Activated CD4-positive, alpha-beta T cell treated with anti-CD3 and anti-CD28 coated beads, Interleukin-2, Interleukin-4, amounts not matched to agents 100 ng/mL and 50 ng/mL, durations not matched to agents 16 hours and 8 hours (primary cell): Measurements from ENCODE around the gene KRT15.

Experiments
- DNase-seq: peaks from one replicate; pipeline ENCODE4 v3.0.0-alpha.2; 2020; ENCODE audit warnings: low spot score

Gene KRT15

DNA sequence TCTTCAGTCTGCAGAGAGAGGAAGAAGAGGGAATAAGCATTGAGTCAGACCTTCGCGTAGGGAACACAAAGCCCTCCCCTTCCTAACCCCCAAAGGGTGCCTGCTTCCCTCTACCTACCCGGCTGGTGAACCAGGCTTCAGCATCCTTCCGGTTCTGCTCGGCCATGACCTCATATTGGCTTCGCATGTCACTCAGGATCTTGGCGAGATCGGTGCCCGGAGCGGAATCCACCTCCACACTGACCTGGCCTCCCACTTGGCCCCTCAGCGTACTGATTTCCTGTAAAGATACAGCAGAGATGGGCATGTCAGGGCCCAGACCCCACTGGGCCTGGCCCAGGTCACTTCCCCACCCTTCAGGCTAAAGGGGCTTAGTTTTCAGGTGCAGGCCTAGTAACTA is 5.6 kb upstream of the KRT15 start:
- DNase-seq, result no peak

DNA sequence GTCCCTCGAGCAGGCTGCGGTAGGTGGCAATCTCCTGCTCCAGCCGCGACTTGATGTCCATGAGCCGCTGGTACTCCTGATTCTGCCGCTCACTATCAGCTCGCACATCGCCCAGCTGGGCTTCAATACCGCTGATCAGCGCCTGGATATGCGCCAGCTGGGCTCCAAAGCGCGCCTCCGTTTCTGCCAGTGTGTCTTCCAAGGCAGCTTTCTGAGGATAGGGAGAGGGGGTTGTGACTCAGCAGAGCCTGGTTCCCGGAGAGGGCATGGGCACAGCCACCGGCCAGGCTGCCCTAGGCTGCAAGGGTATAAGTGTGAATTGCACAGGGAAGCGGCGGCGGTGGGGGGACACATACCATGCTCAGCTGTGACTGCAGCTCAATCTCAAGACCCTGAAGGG is 5.1 kb upstream of the KRT15 start:
- no peak for DNase-seq

DNA sequence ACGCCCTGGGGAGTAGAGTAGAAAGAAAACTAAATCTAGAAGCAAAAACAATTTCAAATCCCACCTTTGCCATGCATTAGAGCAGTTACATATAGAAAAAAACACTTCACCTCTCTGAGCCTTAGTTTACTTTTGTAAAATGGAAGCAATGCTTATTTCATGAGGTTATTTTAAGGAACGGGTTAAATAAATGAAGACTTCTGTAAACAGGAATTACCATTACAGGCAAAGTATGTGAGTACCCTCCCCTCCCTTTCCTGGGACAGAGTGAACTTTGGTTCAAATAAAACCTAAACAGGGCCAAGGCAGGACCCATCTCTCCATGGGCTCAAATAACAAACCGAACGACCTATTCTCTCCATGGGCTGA is 4.5 kb upstream of the KRT15 start:
- DNase-seq, result no peak

DNA sequence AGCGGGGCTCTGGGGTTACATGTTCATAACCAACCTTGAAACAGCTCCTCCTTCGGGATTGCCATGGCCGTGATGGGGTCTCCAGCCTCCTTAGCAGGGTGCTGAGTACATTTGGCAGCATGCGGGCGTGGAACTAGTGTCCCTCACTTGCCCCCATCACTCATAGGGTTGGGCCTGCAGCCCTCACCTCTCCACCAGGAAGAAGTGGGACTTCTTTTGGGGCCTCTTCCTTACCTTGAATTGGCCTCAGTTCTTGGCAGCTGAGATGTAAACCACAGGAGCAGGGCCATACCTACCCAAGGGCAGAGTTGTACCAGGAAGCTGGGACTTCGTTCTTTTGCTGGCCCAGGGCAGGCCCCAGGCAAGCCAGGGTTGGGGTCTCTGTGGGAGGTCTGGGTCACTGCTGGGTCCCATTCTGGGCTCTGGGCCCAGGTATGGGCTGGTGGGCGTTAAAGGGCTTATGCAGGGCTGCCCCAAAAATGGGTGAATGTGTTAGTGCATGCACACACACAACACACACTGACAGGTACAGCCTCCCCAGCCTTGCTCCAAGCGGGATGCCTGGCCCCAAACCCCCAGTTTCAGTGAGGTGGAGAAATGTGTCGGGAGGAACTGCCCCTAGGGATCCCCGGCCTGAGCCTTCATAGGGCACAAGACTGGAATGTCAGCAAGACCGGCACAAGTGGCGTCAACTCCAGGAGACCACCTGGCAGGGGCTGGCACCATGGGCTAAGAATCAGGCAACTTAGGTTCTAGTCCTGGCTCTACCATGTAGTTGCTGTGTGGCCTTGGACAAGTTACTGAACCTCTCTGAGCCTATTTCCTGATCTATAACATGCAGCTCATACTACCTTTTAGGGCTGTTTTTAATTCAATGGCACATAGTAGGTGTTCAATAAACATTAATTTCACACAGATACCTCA is 3.9 kb upstream of the KRT15 start:
- no peak for DNase-seq

DNA sequence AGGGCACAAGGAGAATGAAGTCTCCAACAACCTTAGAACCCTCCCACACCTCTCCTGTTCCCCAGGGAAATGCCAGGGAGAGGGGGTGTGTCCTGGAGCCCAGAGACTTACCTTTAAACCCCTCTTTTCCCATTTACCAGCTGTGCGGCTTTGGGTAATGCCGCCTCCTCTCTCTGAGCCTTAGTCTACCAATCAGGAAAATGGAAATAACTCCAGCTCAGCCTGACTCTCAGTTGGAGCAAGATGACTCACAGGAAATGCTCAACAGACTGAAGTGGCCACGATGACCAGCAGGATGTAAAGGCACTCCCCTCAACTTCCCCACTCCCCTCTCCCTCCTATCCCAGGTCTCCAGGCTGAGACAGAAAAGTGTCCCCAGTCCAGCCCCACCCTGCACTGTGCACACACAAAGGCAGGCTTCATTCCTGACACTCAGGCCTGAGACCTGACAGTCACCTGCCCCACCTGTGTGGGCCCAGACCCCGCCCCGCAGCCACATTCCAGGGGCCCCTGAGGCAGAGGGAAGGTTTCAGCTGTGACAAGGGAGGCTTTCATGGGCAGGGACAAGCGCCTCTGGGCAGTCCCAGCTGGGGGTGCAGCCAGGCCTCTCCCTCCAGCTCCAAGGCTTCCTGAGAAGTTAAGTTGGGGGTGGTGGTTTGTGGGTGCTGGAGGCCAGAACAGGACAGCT is 3.0 kb upstream of the KRT15 start:
- no peak for DNase-seq

DNA sequence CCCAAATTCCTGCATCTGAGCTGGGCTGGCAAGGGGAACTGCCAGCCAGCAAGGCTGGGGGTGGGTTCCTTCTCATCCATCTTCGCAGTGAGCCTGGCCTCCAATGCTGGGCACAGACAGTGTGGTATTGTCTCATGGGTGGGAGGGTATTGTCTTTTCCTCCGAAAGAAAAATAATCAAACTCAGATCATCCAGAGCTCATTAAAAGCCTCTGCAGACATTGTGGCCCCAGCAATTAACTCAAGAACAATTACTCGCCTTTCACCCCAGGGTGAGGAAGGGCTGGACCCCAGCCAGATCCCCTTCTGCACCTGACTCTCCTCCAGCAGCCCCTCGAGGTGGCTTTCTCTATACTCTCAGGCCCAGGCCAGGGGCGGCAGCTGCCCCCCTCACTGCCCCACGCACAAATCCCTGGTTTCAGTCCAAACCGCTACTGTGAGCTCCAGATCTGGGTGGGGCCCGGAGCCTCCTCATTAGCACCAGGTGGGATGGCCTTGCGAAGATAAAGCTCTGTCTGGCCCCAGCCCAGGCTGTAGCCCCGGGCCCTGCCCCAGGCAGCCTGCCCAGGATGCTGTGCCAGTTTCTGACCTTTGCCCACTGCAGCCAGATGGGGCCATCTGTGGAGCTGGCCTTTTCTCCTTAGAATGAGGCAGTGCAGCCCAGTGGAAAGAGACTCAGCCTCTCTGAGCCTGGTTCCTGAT is 2.3 kb upstream of the KRT15 start:
- no peak for DNase-seq

DNA sequence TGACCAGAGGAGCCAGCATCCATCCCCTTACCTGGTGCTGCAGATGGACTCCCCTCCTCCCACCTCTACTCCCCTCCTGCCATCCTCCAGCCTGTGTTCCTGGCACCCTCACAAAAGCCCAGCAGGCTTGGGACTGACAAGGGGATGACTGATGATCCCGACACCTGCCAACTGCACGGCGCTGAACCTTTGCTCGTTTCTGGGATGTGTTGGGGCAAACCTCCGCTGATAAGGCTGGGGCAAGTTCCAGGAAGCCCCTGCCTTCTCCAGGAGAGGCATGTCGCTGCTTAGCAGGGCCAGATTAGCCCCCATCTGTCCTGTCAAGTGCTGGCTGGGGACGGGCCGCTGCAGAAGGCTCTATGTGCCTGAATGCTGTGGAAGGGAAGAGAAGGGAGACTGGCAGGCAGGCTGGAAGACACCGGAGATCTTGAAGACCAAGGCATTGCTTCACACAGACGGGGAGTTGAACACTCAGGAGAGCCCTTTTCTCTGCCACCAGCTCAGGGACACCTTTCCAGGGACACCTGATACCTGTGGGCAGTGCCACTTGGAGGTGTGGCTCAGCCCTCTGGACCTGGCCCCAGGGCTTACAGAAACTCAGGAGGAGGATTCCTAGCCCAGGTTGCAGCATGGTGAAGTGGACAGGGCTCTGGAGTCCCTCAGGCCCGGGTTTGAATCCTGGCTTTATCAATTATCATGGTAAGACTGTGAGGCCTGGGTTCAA is 973 bp upstream of the KRT15 start:
- no peak for DNase-seq

DNA sequence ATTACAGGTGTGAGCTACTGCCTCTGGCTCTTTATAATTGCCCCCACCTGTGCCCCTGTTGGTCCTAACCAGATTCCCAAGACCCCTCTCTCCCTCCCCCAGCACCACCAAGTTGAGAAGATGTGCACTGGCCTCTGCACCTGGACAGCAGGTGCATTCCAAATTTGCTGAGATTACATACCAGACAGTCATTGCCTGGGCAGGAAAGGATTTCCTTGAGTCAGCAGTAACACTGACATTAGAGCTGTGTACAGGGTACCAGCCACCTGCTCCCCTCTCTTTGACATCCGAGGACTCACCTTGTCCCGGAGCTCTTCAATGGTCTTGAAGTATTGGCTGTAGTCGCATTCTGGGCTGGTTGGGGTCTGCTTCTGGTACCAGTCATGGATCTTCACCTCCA is 659 bp downstream of the KRT15 start:
- DNase-seq, result no peak

DNA sequence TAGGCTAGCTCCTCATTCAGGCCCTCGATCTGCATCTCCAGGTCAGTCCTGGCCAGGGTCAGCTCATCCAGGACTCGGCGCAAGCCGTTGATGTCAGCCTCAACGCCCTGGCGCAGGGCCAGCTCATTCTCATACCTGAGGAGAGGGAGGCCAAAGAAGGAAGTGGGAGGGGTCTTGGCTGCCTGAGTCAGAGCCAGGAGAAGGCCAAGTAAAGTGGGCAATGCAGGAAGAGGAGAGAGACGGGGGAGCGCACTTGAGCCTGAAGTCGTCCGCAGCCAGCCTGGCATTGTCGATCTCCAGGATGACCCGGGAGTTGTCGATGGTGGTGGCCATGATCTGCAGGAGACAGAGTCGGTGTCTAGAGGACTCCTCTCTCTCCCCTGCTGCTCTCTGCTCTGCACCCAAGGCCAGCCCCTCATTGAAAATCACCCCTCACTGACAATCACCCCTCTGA is 1.8 kb downstream of the KRT15 start:
- no peak for DNase-seq

DNA sequence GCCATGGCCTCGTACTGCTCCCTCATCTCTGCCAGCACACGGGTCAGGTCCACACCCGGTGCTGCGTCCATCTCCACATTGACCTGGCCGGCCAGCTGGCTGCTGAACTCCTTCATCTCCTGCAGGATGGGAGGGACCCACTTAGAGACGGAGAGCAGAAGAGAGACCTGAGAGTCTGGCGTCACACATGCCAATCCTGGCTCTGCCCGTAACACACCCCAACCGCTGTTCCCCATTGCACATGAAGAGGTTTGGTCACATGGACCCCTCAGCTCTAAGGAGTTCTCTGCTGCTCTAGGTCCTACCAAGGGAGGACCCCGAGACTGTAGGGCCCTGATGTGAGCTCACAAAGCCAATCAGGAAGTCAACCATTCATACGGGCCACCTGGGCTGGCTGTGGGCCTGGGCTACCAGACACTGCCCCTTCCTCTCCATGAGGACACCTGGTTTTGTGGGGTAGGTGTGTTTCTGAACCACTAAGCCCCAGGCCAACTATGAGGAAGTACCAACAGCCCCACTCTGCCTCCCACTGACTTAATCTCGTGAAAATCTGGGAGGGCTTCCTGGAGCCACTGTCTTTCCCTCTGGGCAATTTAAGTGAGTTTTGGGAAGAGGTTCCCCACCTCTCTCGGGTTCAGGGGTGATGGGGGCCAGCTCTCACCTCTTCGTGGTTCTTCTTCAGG is 2.4 kb downstream of the KRT15 start:
- no peak for DNase-seq

DNA sequence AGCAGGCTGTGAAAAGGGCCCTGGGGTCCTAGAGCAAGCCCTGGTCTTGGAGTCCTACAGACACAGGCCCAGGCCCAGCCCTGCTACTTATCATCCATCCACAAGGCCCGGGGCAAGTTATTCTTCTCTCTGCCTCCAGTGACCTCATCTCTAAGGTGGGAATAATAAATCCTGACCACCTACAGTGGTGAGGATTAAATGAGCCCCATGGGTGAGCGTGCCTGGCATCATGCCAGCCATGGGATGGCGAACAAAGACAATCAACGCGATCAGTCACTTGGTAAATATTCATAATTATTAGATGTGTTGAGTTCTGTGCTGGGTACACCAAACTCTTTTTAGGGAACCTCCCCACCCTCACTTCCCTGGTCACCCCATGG is 5.5 kb downstream of the KRT15 start:
- DNase-seq, result no peak

DNA sequence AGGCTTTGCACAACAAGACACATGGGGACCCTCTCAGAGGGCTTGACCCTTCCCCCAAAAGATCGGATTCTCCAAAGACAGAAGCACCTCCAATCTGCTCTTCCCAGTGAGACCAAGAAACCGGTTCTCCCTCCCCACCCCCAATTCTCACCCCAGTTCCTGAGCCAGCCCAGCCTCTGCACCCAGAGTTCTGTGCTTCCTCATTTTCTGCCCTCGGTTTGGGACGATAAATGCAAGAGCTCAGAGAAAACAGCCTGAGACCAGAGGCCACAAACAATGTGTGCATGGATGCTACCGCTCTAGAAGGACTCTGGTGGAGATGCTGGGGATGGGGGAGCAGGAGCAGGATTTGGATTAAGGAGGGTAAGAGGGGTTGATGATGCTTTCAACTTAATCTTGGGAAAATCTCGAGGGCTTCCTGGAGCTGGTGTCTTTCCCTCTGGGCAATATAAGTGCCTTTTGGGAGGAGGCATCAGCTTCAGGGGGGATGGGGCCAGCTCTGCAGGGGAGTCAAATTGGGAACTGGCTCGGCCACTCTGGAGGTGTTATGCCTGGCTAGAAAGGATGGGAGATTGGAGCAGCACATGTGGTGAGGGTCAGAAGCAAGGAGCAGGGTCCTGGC is 6.0 kb downstream of the KRT15 start:
- DNase-seq, result no peak

DNA sequence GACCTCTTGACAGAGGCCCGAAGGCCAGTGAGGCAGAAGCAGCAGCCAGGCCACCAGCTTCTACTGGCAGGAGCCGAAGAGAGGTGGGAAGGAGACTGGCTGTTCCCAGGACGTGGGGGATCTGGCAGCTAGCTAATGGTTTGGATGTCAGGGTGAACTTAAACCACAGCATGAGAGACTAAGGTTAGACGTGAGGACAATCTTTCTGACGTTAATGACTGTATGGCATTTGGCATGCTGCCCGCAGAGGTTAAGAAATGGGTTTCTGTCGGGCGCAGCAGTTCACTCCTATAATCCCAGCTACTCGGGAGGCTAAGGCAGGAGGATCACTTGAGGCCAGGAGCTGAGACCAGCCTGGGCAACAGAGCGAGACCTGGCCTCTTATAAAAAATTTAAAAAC is 7.0 kb downstream of the KRT15 start:
- DNase-seq, result no peak

DNA sequence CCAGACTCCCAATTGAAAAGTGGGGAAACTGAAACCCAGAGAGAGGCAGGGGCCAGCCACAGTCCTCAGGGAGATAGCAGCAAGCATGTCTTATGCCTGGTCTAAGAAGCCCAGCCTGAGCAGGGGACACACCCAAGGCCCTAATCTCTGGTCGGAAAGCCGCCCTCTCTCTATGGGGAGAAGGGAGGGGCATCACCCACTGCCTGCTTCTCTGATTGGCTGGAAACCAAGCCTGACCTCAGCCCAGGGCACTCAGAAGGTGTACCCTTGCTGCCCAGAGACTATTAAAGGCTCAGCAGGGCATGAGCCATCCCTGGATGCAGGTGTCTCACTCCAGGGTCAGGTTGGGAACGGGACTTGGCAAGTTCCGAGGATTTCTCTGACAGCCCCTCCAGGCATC is 7.6 kb downstream of the KRT15 start:
- no peak for DNase-seq

DNA sequence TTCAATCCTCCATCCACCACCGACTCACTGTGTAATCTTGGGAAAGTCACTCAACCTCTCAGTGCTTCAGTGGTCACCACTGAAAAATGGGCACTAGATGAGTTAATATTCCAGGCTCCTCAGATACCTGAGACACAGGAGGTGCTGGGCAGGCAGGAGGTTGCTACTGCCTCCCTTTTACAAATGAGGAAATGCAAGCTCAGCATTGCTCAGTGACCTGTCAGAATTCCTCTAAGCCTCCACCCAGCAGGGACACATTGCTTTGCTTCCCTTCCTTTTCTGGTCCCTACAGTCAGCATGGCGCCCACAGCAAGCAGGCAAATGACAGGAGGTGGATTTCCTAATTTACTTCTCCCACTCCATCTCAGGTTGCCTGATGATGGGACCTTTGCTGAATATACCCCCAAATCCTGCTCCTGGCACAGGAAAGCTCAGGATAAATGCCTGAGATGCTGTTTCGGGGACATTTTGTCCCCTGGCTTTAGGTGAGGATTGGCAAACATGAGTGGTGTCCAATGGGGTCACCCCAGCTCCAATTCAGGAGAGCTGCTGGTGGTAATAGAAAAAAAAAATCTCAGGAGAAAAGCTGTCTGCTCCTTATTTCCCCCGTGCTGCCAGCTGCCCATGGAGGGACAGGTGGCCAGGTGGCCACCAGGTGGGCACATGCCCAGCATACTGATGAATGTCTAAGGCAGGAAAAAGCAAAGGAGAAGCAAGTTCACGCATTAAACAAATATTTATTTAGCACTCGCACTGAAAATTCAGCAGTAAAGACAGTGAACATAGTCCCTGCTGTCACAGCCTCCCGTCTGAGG is 8.2 kb downstream of the KRT15 start:
- DNase-seq, result no peak

DNA sequence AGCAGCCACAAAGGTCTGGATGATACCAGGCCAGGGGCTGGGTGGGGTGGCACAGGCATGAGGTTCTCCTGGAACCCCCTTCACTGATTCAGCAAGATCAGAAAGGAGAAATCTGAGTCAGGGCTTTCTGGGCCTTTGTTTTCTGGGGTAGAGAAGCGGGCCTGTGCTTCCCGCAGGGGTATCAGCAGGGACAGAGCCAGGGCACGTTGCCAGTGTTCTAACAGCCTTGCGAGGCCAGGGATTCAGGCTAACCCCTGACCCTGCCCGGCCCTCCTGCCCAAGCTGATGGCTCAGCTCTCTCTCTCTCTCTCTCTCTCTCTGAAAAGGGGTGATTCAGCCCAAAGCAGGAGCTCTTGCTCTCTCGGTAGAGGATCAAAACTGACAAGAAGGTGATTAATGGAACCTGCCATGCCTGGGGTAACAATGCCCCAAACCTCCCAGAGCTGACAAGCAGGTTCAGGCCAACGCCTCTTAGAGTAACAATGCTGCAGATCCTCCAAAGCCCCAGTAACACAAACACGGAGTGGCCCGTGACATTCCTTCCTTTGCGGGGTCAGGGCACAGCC is 11.3 kb downstream of the KRT15 start:
- DNase-seq, result no peak

DNA sequence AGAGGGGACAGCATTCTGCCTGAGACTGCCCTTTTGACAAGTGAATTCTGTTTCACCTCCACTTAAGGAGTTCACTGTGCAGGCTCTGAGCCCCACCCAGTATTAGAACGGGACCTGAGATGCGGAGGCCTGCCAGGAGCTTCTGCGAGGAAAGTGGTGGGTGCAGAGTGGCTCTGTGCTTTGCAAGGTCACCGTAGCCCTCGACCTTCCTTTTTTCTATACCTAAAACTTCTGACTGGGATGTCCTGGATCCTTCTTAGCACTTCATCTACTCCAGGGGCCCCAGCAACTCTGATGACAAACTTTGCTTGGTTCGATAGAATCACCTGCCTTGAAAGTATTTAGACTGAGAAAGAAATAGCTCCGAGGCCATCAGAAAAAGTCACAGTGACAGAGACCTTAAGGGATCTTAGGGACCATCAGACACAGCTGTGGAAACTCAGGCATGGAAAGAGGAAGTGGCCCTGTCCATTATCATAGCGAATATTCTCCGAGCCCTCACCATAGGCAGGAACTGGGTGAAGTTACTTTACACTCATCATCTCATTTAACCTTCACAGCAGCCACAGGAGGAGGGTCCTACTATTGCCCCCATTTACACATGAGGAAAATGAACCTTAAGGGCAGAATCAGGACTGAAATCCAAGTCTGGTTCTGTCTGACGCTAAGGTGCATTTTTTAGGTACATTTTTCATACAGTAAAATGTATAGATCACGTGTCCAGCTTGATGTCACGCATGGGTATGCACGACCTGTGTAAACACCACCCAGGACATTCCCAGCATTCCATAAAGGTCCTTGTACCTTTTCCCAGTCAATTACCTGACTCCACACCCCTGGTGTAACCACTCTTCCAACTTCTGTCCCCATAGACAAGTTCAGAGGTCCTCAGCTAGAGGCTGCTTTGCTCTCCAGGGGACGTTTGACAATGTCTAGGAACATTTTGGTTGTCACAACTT is 12.6 kb downstream of the KRT15 start:
- no peak for DNase-seq

DNA sequence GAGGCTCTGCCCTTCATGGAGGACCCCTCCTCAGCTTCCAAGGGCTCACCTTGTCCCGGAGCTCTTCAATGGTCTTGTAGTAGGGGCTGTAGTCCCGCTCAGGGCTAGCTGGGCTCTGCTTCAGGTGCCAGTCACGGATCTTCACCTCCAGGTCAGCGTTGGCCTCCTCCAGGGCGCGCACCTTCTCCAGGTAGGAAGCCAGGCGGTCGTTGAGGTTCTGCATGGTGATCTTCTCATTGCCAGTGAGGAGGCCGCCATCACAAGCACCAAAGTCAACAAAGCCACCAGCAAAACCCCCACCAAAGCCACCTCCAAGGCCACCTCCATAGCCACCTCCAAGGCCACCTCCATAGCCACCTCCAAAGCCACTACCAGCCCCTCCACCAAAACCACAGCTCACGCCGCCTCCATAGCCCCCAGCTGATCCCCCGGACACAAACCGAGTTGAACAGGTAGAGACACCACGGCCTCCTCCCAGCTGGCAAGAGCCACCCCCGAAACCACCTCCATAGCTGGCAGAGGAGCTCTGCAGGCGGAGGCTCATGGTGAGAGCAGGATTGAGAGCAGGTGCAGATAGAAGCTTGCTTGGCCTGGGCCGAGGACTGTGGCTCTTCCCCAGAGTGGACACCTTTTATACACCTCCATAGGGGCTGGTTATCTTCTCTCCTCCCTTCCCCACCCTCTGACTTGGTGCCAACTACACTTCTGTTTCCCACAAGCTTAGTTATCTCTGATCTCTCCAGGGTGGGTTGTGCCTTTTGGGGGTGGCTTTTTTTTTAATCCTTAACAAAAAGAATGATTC is 13.5 kb downstream of the KRT15 start, which contains the start of gene KRT13:
Gene KRT13 (minus strand): TSS at position 606 of the 802 bp plus-strand sequence. CDS start 62 bp downstream, at position 544.
- no peak for DNase-seq
